Measurements from ENCODE around the gene FAM89B.

FAM89B gene

DNA sequence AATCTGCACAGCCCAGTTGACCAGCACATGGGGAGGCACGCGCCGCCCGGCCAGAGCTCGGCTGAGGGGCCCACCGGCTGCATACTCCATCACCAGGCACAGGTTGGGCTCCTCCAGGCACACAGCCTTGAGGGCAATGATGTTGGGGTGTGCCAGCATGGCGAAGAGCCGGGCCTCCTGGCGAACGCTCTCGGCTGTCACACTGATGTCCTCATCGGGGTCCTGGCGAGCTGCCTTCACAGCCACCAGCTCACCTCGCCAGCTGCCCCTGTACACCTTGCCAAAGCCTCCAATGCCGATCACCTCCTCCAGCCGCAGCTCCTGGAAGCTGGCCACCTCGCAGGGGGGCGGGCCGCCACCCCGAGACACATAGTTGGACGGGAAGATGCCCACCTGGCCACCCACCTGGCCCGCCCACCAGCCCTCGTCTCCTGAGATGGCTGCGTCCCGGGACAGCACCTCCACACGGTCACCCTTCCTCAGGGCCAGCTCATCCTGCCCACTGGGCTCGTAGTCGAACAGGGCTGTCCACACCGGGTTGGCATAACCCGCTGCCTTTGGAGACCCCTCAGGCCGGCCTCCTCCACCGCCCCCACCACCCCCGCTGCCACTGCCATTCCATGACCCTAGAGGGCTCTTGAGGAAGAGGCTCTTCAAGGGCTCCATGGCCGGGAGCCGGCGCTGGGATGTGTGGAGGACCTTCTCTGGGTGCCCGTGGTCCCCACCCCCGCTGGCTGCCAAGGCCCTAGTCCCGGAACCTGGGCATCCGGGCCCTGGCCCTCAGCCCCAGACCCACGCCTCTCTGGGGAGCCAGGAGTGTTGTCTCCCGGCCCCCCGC lies 41.0 kb downstream of the FAM89B start:
- DNase-seq = no peak

DNA sequence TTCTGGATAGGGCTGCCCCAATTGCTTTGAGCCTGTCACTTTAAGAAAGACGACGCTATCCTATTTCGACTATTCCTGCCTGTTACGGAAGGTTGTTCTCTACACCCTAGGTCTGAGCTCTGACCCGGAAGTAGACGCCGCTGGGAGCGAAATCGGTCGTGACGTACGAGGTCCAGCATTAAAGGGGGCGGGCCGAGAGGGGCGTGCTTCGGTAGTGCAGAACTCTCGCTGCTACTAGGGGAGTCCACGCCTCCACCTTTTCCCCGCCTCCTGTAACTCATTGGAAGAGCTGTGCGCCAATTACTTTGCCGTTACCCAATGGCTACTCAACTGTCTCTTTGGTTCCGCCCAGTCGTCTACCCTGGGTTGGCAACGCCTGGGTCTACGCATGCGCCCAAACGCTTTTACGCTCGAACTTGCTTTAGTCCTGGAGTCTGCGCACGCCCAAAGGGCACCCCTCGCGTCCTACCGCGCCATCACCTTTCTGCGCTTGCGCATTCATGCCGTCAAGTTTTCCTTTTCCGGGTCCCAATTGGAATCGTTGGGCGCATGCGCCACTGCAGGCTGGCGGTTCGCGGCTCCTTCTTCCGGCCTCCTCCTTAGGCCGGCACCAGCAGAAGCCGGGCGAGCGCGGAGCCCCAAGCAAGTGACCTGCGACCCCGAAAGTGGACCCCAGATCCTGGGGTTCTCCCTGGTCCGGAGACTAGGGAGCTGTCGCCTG lies 43.1 kb downstream of the FAM89B start, which contains the start of gene PCNX3:
Gene PCNX3, plus strand, starts transcription at position 548 of the 721 bp plus-strand sequence. CDS start 536 bp downstream, outside the sequence.
- DNase-seq = peak; percentile 100

DNA sequence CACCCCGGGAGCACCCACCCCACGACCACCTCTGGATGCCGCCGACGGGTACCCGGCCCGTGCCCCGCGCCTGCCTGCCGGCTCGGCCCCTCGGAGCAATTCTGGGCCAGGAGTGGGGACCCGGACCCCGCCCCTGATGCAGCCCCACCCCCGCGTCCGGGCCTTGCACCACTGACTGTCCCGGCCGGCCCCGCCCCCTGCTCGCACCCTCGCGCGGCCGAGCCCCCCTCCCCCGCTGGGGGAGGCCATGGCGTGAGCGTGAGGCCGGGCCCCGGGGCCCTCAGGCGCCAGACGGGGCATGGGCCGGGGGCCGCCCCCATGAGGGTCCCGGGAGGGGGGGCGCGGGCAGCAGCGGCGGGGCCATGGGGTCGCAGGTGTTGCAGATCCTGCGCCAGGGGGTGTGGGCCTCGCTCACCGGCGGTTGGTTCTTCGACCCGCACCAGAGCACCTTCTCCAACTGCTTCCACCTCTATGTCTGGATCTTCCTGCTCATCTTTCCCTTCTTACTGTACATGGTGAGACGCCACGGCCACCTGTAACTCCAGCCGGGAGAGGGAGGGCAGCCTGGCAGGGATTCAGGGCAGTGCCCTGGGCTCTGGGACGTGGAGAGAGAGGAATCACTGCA lies 43.7 kb downstream of the FAM89B start:
- DNase-seq = peak; percentile 64

DNA sequence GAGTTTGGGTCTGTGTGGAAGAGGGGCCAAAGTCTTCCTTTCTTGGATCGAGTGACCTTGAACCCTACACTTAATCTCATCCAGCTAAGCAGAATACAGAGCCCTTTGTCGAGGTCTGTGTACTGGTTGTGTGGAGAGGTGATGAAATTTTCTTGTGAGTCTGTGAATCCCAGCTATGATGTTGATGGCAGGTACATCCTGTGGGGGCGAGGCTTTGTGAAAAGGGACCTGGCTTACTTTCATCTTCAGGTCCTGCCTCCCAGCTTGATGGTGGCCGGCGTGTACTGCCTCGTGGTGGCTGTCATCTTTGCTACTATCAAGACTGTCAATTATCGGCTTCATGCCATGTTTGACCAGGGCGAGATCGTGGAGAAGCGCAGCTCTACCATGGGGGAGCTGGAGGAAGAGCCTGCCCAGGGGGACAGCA lies 44.2 kb downstream of the FAM89B start:
- DNase-seq = no peak

DNA sequence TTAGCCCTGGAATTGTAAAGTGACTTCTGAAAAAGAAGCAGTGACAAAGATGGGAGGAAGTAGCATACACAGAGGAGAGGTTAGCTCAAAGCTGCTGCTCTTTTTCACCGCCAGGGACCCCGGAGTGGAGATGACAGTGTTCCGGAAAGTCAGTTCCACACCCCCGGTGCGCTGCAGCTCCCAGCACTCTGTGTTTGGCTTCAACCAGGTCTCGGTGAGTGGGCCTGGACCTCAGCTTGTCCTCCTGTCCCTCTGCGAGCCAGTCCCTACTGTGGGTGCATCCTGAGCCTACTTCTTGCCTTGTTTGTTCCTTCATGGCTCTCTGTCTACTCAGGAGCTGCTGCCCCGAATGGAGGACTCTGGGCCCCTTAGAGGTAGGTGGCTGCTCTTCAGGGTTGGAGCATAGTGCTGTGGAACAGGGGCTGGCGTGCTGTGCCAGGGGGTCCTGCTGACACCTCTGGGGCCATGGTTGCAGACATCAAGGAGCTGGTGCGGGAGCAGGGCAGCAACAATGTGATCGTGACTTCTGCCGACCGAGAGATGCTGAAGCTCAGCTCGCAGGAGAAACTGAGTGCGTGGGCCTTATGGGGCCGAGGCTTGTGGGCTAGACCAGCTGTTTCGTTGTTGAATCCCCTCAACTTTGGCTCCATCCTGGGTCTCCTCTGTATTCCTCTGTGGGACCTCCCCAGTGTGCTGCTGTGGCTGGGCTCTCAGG lies 45.0 kb downstream of the FAM89B start:
- DNase-seq = no peak

DNA sequence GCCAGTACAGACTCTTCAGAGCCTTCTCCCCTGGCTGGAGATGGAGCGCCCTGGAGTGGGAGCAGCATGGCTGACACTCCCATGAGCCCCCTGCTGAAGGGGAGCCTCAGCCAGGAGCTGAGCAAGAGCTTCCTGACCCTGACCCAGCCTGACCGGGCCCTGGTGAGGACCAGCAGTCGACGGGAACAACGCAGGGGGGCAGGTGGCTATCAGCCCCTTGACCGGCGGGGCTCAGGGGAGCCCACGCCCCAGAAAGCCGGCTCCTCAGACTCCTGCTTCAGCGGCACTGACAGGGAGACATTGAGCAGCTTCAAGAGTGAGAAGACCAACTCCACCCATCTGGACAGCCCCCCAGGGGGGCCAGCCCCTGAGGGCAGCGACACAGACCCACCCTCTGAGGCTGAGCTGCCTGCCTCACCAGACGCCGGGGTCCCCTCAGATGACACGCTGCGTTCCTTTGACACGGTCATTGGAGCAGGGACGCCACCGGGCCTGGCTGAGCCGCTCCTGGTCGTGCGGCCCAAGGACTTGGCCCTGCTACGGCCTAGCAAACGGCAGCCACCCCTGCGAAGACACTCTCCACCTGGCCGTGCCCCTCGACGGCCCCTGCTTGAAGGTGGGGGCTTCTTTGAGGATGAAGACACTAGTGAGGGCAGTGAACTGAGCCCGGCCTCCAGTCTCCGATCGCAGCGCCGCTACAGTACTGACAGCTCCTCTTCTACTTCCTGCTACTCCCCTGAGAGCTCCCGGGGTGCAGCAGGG lies 45.8 kb downstream of the FAM89B start:
- DNase-seq = no peak

DNA sequence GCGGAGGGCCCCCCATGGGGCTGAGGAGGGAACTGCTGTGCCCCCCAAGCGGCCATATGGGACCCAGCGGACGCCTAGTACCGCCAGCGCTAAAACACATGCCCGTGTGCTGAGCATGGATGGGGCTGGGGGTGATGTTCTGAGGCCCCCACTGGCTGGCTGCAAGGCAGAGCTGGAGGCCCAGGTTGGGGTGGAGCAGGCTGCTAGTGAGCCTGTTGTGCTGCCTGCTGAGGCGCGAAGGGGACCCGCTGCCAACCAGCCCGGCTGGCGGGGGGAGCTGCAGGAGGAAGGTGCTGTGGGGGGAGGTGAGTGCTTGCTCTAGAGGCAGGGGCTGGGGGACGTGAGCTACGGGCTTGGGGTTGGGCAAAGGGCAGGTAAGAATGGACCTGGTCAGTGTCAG lies 46.4 kb downstream of the FAM89B start:
- no peak for DNase-seq

DNA sequence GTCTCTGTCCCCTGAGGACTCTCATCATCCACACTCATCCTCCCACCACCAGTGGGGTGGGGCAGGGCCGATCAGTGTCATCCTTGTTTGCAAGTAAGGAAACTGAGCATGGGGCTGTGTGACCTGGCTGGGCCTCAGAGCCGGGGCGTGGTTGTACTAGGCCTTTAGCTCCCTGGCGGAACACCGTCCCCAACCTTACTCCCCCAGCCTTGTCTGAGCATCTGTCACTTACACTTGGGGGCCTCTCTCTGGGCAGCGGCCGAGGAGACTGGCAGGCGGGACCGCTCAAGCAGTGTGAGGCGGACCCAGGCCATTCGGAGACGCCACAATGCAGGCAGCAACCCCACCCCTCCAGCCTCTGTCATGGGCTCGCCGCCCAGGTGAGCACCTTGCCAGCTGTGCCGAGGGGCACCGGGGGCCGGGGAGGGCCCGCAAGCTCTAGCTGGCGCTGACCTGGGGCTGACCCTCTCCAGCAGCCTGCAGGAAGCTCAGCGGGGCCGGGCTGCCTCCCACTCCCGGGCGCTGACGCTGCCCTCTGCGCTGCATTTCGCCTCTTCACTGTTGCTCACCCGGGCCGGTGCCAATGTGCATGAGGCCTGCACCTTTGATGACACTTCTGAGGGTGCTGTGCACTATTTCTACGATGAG lies 47.1 kb downstream of the FAM89B start:
- no peak for DNase-seq

DNA sequence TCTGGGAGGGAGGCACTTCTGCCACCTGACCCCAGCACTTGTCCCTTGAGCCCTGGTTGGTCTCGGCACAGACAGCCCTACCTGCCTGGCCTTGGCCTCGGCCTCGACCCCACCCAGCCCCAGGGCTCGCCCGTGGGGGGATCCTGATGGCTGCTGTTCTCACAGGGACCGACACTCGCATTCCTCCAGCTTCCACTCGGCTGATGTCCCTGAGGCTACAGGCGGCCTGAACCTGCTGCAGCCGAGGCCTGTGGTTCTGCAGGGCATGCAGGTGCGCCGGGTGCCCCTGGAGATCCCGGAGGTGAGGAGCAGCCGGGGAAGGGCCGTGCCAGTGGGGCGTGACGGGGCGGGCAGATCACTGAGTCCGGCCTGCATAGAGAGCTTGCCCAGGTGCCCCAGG lies 48.3 kb downstream of the FAM89B start:
- no peak for DNase-seq

DNA sequence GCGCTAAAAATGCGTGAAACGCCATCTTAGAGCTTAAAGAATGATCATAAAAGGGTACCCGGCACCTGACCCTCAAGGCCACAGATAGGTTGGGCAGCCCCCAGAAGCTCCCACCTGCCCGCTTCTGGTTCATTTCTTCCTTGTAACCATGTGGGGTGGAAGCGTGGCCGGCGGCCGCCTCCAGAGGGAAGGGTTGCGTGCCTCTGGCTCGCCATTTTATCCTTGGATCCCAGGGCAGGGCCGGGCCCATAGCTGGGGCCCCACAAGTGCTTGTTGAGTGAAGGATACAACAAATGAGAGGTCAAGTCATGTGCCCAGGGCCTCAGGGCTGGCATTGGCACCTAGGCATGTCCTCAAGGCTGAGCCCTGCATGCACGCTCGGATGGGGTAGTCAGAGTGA lies 49.1 kb downstream of the FAM89B start:
- no peak for DNase-seq

DNA sequence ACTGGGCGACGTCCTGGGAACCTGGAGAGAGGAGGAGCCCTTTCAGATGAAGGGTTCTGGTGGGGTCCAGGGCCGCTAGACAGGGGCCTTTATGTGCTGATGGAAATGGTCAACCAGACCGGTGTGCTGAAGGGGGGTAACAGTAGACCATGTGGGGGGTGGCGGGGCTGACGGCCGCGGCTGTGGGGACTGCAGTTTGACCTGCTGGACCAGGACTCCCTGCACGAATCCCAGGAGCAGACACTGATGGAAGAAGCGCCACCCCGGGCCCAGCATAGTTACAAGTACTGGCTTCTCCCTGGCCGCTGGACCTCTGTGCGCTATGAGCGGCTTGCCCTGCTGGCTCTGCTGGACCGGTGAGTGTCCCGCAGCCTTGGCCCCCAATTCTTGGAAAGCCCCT lies 49.7 kb downstream of the FAM89B start:
- no peak for DNase-seq

DNA sequence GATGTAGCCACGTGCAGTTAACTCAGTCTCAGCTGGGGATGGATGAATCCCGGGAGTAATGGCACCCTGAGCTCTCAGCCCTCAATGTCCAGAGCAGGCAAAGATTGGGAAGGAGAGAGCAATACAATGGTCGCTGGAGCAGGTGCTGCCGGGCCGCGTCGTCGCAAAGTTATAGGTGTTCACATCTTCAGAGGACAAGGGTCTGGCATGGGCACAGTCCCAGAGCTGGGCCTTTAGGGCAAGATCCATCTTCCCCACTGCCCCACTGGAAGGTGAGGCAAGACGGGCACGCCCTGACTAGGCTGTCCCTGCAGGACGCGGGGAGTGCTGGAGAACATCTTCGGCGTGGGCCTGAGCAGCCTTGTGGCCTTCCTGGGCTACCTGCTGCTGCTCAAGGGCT lies 50.8 kb downstream of the FAM89B start:
- DNase-seq = no peak
